ENCODE measurements around the gene KDR. TPM values are rescaled to one million over a fixed set of nuclear protein-coding genes. Genes with fewer than 3 reads are reported as not detected.

Gene KDR
- total RNA-seq, 1 donor from 2014 or later = 2.7 TPM

DNA sequence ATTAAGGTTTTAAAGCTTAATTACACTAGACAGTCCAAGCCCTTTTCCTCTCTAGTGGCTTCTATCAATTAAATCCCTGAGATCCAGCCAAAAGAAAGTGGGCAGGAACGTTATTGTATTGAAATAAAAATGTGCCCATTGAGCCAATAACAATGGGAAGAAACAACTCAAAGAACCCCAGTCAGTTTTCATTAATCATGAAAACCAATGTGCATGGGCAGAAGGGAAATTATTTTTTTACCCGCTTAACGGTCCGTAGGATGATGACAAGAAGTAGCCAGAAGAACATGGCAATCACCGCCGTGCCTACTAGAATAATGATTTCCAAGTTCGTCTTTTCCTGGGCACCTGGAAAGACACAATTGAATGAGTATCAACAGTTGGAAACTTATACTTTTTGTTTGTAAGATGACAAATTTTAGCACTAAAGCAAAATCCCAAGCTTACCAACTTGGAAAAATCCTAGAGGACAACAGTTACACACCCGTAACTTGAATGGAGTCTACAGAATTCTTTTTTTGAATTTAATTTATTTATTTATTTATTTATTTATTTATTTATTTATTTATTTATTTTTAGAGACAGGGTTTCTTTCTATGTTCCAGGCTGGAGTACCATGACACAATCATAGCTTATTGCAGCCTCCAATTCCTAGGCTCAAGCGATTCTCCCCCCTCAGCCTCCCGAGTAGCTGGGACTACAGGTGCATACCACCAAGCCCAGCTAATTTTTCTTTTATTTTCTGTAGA lies 26.8 kb downstream of the KDR start:
- DNase-seq (ENCODE audit: low spot score) = no peak
- Mint-ChIP-seq H3K36me3 (peaks cover 2% of the 10 kb centered on the region), H3K4me3 (no peak overlapping the region), H3K9me3 (no peaks in the 10 kb centered on the region), H3K27ac (no peak overlapping the region), H3K4me1 (no peaks in the 10 kb centered on the region), H3K27me3 (ENCODE audit: insufficient read depth, low read depth) (no peaks in the 10 kb centered on the region)
- Histone ChIP-seq H3K4me2 (no peak overlapping the region), H3F3A (ENCODE audit: low read depth) (no peaks in the 10 kb centered on the region), H3K4me3 (no peak overlapping the region), H3K27ac (no peak overlapping the region), H3K27me3 (no peaks in the 10 kb centered on the region), H3K36me3 (no peaks in the 10 kb centered on the region), H3K4me1 (no peaks in the 10 kb centered on the region), H2AFZ (replicated peaks) (no peak overlapping the region), H3K79me2 (ENCODE audit: low read depth) (no peaks in the 10 kb centered on the region), H3K9me3 (ENCODE audit: low read depth) (no peaks in the 10 kb centered on the region), H3K9ac (no peak overlapping the region), H4K20me1 (ENCODE audit: low read depth) (no peaks in the 10 kb centered on the region)
- TF ChIP-seq EZH2 (IDR thresholded peaks at IDR 0.05) = no peak
- no peak for TF ChIP-seq CTCF (IDR thresholded peaks at IDR 0.05)
- no peak for TF ChIP-seq EZH2phosphoT487 (IDR thresholded peaks at IDR 0.05)

DNA sequence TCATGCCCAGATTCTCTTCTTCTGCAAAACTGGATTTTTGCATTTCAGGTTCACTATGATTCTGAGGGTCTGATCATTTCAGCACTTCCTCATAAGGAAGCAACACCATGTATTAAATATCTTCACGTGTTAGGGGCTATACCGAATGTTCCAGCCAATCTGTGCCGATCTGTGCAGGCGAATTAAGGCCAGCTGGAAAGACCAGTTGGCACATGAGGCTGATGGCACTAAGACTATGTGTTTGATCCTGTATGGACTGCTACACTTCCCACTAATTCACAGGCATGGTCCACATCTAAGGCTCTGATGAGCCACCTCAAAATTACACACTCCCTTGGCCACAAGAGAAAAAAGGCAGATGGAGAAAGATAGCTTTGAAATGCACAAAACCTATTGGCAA lies 28.8 kb downstream of the KDR start:
- Histone ChIP-seq H3K79me2 (ENCODE audit: low read depth) (no peaks in the 10 kb centered on the region), H3K9me3 (ENCODE audit: low read depth) (no peaks in the 10 kb centered on the region), H3K4me3 (no peak overlapping the region), H3K27ac (no peak overlapping the region), H3K4me1 (peaks cover 6% of the 10 kb centered on the region), H3K27me3 (no peaks in the 10 kb centered on the region), H3K9ac (no peak overlapping the region), H3K4me2 (no peak overlapping the region), H3K36me3 (no peaks in the 10 kb centered on the region), H3F3A (ENCODE audit: low read depth) (no peaks in the 10 kb centered on the region), H2AFZ (replicated peaks) (no peak overlapping the region), H4K20me1 (ENCODE audit: low read depth) (no peaks in the 10 kb centered on the region)
- Mint-ChIP-seq H3K9me3 (no peaks in the 10 kb centered on the region), H3K27ac (no peak overlapping the region), H3K36me3 (peaks cover 2% of the 10 kb centered on the region), H3K4me3 (no peak overlapping the region), H3K4me1 (no peaks in the 10 kb centered on the region), H3K27me3 (ENCODE audit: insufficient read depth, low read depth) (no peaks in the 10 kb centered on the region)
- no peak for DNase-seq (ENCODE audit: low spot score)
- TF ChIP-seq EZH2 (IDR thresholded peaks at IDR 0.05) = no peak
- TF ChIP-seq CTCF (IDR thresholded peaks at IDR 0.05) = no peak
- no peak for TF ChIP-seq EZH2phosphoT487 (IDR thresholded peaks at IDR 0.05)

DNA sequence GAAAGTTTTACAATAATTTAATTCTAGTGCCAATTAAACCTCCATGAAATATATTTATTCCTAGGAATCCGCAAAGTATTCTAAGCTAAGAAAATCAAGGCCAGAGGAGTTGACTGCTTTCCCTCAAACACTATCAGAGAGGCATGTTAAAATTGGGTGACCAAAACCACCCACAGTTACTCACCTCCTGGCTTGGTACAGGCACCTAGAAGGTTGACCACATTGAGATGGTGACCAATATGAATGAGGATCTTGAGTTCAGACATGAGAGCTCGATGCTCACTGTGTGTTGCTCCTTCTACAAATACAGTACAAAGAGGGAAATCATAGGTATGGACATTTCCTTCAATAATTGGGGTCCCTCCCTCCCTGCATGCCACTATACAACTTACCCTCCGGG lies 29.4 kb downstream of the KDR start:
- no peak overlapping the region for H3K4me3 ChIP-seq
- H3K27ac ChIP-seq = no peak overlapping the region
- no peak overlapping the region for H3K27ac Mint-ChIP-seq
- no peaks in the 10 kb centered on the region for H3F3A ChIP-seq (ENCODE audit: low read depth)
- no peak for DNase-seq (ENCODE audit: low spot score)
- H3K9me3 ChIP-seq (ENCODE audit: low read depth) = no peaks in the 10 kb centered on the region
- peaks cover 2% of the 10 kb centered on the region for H3K36me3 Mint-ChIP-seq
- H3K9me3 Mint-ChIP-seq = no peaks in the 10 kb centered on the region
- no peak overlapping the region for H3K9ac ChIP-seq
- peaks cover 6% of the 10 kb centered on the region for H3K4me1 ChIP-seq
- no peak for TF ChIP-seq EZH2 (IDR thresholded peaks at IDR 0.05)
- no peak for TF ChIP-seq CTCF (IDR thresholded peaks at IDR 0.05)
- TF ChIP-seq EZH2phosphoT487 (IDR thresholded peaks at IDR 0.05) = no peak
- no peak overlapping the region for H3K4me2 ChIP-seq
- H4K20me1 ChIP-seq (ENCODE audit: low read depth) = no peaks in the 10 kb centered on the region
- H3K4me1 Mint-ChIP-seq = no peaks in the 10 kb centered on the region
- H3K27me3 ChIP-seq = no peaks in the 10 kb centered on the region
- no peaks in the 10 kb centered on the region for H3K27me3 Mint-ChIP-seq (ENCODE audit: insufficient read depth, low read depth)
- H3K79me2 ChIP-seq (ENCODE audit: low read depth) = no peaks in the 10 kb centered on the region
- H3K36me3 ChIP-seq = no peaks in the 10 kb centered on the region
- no peak overlapping the region for H3K4me3 Mint-ChIP-seq
- H2AFZ ChIP-seq (replicated peaks) = no peak overlapping the region

Measured in neural progenitor cell (in vitro differentiated cells).